H4 (cell line): ENCODE measurements around the gene USF2. TPM values are rescaled to one million over a fixed set of nuclear protein-coding genes. Genes with fewer than 3 reads are reported as not detected.
A peak's percentile ranks its signal among the peaks of the same experiment; 100 is the strongest.

Source experiments
- DNase-seq: peaks from one replicate; pipeline ENCODE4 v3.0.0-alpha.2; 2015; ENCODE audit warnings: low spot score
- total RNA-seq: library from RNA; depleted of rRNA; stranded (reverse); fragments of >200 nt; shearing (Covaris generic); gene quantifications from 2 replicates; pipeline ENCODE4 v1.2.3, GENCODE V29; 2014; rRNA removed

The USF2 gene
- total RNA-seq, 1 experiment from 2014 or later, result 65.0 TPM

DNA sequence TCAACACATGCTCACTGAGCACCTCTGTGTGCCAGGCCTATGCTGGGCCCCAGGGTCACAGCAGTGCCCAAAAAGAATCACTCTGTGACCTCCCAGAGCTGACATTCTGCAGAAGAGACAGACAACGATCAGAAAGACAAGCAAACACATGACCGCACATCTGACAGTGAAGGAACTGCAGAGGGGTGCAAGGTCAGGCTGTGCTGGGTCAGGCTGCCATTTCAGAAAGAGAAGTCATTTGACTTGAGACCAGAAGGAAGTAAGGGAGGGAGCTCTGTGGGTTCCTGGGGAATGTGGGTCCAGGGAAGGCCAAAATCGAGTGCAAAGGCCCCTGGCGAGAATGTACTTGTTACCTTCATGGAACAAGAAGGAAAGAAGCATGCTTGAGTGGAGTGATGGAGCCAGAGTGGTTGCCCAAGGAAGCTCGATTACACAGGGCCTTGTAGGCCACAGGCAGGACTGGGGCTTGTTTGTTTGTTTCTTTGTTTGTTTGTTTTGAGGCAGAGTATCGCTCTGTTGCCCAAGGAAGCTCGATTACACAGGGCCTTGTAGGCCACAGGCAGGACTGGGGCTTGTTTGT is 48.8 kb downstream of the USF2 start:
- DNase-seq, result no peak

DNA sequence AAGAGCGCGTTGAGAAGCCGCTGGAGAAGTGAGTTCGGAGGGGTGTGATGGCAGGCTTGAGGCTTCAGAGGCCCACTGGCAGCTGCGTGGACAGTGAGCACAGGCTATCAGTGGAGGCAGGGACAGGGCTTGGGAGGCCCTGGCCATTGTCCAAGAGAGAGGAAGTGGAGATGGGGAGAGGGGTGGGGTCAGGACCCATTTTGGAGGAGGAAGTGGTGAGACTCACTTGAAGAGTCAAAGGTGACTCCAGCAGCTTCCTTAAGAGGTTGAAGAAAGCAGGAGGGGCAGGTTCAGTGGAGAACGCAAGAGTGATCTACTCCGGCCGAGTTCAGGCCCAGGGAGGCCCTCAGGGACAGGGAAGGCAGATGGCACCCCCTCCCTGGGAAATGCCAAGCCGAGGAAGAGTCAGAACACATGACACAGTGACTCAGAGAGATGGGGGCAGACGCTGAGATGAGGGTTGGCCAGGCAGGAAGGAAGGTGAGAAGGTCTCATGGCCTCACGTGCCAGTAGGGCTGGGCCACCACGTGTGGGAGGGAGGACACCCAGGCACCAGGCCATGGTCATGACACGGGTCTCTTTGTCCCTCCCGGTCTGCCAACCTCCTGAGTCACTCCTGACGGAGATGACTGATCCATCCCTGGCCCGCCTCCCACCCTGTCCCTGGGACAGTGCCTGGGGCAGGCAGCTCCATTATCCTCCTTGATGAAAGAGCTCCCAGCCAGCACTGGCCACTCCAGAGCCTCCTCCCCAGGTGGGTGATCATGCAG is 50.1 kb downstream of the USF2 start:
- DNase-seq, result peak; percentile 99

DNA sequence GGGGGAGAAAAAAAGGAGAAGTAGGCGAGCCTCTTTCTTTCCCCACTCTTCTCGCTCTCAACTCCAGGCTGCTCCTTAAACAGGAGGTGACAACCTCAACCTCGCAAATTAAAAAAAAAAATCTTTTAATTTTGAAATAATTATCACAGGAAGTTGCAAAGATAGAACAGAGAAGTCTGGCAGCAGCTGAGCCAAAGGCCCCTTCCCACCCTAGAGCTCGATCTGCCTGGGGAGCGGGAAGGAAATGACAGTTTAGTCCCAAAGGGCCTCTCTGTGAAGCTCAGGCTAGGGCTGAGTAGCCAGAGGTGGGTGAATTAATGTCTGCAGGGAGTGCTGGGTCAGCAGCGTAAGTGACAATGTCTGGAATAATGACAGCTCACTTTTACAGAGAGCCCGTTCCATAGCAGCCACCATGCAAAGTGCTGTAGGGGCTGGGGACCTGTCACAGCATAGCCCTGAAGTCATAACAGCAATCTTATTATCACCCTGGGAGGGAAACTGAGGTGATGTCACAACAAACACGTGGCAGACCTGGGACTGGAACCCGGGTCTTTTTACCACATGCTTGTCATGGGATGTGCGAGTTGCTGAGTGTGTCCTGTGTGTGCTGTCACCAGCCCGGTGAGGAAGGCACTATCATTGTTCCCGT is 51.4 kb downstream of the USF2 start:
- no peak for DNase-seq

DNA sequence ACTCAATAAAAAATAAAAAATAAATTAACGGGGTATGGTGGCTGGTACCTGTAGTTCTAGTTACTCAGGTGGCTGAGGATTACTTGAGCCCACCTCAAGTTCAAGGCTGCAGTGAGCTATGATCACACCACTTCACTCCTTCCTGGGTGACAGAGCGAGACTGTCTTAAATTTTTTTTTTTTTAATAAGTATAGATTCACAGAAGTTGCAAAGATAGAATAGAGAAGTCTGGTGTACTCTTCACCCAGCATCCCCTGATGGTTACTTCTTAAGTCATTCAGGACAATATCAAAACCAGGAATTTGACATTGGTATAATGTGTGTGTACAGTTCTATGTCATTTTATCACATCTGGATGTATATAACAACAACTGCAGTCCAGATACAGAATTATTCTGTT is 52.5 kb downstream of the USF2 start:
- no peak for DNase-seq

DNA sequence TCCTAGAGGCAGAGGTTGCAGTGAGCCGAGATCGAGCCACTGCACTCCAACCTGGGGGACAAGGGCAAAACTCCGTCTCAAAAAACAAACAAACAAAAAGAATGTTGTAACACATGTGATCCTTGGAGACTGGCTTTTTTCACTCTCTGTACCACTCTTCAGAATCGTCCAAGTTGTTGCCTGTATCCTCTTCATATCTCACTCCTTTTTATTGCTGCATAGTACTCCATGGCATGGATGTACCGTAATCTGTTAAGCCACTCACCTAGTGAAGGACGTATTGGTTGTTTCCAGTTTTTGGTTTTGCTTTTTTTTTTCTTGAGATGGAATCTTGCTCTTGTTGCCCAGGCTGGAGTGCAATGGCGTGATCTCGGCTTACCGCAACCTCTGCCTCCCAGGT is 53.3 kb downstream of the USF2 start:
- DNase-seq, result no peak

DNA sequence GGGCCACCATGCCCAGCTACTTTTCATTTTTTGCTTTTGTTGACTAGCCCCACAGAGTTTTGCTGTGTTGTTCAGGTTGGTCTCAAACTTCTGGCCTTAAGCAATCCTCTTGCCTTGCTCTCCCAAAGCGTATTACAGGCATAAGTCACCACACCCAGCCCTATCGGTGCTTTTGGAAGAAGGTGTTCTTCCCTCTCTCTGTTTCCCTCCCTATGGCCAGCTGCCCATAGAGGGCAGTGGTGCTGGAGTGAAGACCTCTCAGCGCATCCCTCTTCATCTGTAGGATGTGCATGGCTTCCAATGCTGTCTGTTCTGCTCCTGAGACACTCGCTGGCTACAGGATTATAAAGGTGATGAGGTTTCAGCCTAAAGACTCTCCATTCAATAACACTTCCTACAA is 58.9 kb downstream of the USF2 start:
- DNase-seq, result no peak

DNA sequence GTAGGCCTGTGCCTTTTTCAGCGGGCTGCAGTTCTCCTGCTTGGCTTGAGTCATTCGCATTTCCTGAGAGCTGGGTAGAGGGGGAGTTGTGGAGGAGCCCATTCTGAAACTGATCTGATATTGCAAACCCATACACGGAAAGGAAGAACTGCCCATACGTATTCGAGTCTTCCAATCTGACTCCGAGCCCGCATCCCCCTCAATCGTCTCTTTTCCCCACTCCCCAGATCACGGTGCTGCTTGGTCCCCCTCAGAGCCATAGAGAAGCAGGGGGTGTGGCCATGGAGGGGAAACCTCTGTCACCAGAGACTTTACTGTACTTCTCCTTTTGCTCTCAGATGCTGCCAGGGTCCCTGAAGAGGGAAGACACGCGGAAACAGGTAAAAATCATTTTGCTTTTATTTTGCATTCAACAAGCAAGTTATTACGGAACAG is 60.1 kb downstream of the USF2 start, which contains the start of gene CD22:
Gene CD22 (plus strand): TSS at position 337 of the 435 bp plus-strand sequence. CDS start 2,854 bp downstream, outside the sequence.
- no peak for DNase-seq

DNA sequence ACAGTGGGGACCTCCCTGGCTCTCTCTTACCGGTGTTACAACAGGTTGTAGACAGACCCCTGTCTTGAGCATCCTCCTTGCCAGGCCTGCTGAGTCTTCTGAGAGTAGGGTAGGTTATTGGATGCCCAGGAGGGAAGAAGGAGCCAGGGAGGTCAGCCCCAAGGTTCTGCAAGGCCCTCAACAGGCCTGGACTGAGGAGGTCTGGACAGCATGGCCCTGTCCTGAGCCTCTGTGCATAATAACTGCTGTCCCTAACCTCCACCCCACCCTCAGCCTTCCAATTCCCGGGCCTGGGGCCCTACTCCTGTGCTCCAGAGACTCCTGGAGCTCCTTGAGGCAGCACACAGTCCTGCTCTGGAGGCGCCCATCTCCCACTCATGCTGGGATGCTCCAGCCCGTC is 60.6 kb downstream of the USF2 start:
- no peak for DNase-seq

Other genes with a start within 250 kb of the USF2 start
- gene SCN1B, start 238.5 kb upstream of the USF2 start, total RNA-seq, result 9.3 and 9.5 TPM in 2 replicates
- gene HPN, start 227.2 kb upstream of the USF2 start, total RNA-seq, result not detected in 2 replicates
- gene FXYD3, start 153.1 kb upstream of the USF2 start, total RNA-seq, result not detected in 2 replicates
- not detected in 2 replicates for gene LGI4, start 133.9 kb upstream of the USF2 start, total RNA-seq
- gene FXYD1, start 130.1 kb upstream of the USF2 start, total RNA-seq, result not detected in 2 replicates
- gene FXYD7, start 125.7 kb upstream of the USF2 start, total RNA-seq, result 0.14 TPM in 1 of 2 replicates, not detected in the other
- gene FXYD5, start 114.2 kb upstream of the USF2 start, total RNA-seq, result 173 and 209 TPM in 2 replicates
- gene FAM187B, start 40.2 kb upstream of the USF2 start, total RNA-seq, result not detected in 2 replicates
- gene LSR, start 20.0 kb upstream of the USF2 start, total RNA-seq, result 1.1 and 1.7 TPM in 2 replicates
- gene HAMP, start 13.6 kb downstream of the USF2 start, total RNA-seq, result 0.15 TPM in 1 of 2 replicates, not detected in the other
- gene MAG, start 23.2 kb downstream of the USF2 start, total RNA-seq, result 0.43 TPM in 1 of 2 replicates, not detected in the other
- 1.9 and 6.1 TPM in 2 replicates for gene CD22, start 60.2 kb downstream of the USF2 start, total RNA-seq
- not detected in 2 replicates for gene FFAR1, start 78.9 kb downstream of the USF2 start, total RNA-seq
- gene FFAR3, start 89.5 kb downstream of the USF2 start, total RNA-seq, result 0.21 TPM in 1 of 2 replicates, not detected in the other
- 0.21 TPM in 1 of 2 replicates, not detected in the other for gene GPR42, start 102.1 kb downstream of the USF2 start, total RNA-seq
- gene FFAR2, start 179.3 kb downstream of the USF2 start, total RNA-seq, result not detected in 2 replicates
- gene KRTDAP, start 221.5 kb downstream of the USF2 start, total RNA-seq, result not detected in 2 replicates
- gene DMKN, start 244.7 kb downstream of the USF2 start, total RNA-seq, result 19.6 and 34.6 TPM in 2 replicates